ENCODE data around the gene TARS1.
A peak's percentile ranks its signal among the peaks of the same experiment; 100 is the strongest.

Gene TARS1

DNA sequence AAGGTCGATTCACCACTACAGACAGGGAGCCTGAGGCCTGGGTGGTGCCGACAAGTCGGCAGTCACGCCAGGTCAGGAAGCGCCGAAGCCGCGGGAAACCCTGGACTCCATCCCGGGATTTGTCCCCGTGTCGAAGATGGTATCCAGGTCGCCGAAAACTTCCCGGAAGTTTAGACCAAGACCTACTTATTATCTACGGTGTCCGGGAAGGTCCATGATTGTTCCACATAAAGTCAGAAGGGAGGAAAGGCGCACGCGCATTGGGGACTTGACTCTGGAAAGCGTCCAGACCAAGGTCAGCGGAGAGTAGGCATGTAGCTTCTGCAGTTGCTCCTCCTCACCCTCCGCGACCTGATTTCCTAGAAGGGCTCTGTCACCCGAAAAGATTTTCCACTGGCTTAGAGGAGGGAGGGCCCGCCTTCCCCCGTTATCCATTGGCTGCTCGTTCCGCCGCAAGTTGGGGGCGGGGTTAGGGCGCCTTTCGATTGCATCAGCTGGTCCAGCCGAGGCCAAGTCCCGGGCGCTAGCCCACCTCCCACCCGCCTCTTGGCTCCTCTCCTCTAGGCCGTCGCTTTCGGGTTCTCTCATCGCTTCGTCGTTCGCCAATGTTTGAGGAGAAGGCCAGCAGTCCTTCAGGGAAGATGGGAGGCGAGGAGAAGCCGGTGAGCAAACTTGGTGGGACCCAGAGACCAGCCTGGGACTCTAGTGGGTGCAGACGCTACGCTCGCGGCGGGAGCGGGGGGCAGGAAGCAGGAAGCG is at the start of gene TARS1:
TARS1 (plus strand) TSS at position 484 of the 759 bp plus-strand sequence; CDS start at position 606, 122 bp downstream.
- DNase-seq: peak; percentile 99 to 100 (median 100)

DNA sequence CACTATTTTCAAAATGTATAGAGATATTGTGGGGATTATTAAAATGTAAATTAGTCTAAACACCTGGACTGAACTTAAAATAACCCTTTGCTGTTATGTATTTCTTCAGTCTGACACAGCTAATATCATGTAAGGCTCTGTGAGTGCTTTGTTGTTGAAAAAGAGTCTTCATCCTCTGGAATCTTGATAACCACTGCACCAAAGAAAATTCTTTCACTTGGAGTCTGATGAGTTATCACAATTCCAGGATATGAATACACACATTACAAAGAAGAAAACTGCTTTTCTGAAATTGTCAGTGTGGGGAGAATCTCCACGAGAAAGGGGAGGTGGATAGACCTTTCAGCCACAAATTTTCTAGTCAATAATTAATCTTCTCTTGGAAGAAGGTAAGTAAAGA is 42.3 kb upstream of the TARS1 start:
- no peak for DNase-seq

DNA sequence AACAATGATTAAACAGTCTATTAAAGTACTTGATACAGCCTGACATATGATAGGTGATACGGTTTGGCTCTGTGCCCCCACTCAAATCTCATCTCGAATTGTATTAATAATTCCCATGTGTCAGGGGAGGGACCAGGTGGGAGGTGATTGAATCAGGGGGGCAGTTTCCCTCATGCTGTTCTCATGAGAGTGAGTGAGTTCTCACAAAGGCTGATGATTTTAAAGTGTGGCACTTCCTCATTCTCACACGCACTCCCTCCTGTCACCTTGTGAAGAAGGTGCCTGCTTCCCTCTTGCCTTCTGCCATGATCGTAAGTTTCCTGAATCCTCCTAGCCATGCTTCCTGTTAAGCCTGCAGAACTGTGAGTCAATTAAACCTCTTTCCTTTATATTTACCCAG is 40.1 kb upstream of the TARS1 start:
- no peak for DNase-seq

DNA sequence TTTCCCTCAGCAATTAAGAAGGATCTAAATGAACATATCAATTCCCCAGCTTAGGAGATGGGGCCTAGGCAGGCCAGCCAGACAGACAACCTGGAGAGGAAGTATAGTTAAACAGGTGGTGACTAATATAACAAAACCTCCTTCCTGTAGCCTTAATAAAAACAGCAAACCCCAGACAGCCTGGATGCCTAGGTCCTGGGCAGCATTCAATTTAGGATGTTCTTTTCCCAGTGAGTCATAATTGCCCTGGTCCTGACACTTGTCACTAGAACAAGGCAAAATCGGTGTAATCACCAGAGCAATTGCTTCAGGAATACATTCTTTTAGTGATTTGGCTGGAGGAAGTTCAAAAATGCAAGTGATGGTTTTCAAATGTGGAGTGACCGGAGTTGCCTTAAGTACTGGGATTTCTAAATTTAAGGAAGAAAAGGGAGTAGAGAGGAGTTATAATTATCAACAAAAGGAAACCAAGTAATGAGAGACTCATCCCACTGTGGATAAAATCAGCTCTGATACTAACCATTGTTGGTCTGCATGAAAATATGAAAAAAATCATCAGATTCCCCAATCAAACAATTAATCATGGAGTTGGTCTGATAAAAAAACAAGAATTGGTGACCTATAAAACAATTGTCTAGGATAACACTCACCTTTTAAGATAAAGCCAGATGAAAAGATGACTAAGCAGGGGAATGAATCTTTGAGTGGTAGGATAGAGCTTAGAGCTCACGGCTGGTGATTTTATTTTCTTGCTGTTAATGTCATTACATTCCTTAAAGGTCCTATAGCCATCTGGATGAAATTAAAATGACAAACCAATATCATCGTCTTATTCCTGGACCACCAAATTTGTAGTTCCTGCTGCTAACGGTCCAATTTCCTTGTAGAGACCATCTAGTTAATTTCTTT is 39.0 kb upstream of the TARS1 start:
- no peak for DNase-seq

DNA sequence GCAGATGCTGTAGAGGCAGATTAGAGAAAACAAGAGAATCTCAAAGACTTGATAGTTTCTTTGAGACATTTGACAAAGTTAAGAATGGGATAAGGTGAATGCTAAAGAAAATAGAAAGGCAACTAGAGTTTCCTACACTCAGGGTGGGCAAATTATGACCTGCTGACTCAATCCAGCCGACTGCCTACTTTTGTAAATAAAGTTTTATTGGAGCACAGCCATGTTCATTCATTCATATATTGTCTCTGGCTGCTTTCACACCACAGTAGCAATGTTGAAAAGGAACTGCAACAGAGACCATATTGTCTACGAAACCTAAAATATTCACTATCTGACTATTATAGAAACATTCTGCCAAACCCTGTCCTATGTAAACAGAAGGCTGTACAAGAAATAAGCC is 37.6 kb upstream of the TARS1 start:
- no peak for DNase-seq

DNA sequence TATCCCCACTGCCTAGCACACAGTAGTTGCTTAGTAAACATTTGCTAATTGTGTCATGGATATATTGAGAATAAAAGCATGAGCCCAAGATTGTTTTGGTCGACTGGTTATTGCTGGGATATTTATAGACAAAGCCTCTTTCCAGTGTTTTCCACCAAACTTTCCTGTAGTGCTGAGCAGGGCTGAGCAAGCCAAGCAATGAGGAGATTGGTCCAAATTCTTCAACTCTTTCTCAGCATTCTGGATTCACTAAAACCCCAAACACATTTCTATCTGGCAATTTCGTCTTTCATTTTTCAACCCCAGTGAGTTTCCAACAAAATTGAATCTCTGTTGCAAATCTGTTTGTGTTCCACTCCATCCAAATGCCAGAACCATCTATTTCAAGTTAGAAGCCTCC is 31.9 kb upstream of the TARS1 start:
- DNase-seq: no peak

DNA sequence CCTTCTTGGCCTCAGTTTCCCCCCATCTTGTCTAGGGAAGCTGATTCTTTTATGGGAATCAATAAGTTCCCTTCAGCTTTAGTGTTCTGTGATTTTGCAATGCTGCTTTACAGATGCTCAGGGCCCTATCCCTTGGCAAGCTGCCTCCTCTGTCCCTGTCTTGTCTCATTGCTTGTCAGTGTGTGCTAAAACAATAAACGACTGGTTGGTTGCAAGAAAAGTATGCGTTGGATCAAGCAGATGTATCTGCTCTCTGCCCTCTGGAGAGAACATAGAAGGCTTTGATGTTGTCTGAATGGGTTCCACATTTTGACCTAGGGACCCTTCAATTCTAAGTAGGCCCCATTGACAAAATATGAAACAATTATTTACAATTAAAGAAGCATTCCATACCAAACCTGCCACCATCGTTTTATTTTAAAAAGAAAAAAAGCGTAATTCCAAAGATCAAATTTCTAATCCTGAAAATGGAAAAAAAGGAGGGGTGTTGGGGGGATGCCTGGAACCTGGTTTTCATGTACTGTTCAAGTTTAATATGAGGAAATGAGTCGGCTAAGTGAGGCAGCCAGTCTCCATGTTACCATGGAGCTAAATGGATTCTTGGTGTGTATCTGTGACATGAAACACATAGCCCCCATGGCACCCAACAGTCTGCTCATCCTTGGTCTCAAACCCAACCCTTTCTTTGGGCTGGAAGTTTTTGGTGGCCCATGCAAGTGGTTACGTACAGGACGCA is 31.2 kb upstream of the TARS1 start:
- no peak for DNase-seq

DNA sequence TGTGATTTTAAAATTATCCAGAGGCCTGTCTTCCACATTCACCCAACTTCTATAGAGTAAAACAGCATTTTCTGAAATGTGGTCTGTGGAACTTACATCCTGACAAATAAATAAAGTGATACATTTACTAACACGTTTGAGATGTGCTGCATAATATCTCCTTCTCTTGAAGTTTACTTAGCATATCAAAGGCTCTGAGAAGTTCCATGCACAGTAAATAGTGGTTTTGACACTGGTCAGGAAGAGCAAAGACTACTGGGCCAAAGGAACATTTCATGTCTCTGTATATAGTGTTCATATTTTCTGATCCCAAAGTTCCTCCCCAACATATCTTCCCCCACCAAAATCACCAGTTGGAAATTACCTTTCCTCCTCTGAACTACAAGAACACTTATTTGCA is 30.5 kb upstream of the TARS1 start:
- no peak for DNase-seq

DNA sequence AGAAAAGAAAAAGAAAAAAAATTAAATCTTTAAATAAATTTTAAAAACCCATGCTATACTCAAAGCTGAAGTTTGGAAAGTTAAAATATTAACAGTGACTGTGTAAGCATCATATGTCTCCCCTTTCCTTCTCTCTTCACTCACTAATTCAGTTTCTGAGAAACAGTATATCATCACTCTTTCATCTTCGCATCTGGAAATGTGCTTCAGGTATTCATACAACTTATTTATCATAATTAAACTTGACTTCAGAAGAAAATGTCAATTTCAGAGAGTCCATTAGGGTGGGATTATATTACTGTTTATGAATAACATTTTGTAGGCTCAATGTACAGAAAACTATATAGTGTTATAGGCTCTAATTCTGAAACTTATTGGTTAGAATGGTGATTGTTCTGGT is 29.3 kb upstream of the TARS1 start:
- DNase-seq: no peak

DNA sequence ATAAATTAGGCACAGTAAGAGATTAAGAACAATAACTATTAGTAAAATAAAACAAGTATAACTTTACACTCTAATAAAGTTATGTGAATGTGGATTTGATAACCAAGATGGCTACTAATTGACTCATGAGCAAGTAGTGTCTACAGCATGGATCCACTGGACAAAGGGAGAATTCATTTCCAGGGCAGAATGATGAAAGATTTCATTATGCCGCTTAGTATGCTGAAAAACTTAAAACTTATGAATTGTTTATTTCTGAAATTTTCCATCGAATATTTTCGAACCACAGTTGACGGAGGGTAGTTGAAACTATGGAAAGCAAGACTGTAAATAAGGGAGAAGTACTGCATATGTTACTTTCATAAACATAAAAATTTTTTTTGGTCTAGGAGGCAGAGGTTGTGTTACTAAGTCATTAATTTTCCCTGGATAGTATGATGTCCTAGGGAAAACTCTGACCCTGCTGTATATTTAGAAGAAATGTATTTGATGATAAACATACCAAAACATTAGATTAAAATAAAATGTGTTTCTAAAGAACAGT is 24.9 kb upstream of the TARS1 start:
- DNase-seq: no peak

DNA sequence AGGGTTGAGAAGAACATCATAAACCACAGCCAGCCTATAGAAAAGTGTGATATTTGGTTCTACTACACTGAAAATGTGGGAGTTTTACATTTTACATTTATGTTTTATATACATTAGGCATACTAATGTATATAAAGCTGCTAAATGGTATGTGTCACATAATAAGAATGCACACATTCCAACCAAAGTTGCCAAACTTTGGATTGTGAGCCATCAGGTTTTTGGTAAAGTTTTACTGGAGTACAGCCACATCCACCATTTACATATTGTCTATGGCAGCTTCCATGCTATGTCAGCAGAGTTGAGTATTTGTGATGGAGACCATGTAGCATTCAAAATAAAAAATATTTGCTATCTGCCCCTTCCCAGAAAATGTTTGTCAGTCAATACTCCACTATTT is 23.1 kb upstream of the TARS1 start:
- DNase-seq: no peak

DNA sequence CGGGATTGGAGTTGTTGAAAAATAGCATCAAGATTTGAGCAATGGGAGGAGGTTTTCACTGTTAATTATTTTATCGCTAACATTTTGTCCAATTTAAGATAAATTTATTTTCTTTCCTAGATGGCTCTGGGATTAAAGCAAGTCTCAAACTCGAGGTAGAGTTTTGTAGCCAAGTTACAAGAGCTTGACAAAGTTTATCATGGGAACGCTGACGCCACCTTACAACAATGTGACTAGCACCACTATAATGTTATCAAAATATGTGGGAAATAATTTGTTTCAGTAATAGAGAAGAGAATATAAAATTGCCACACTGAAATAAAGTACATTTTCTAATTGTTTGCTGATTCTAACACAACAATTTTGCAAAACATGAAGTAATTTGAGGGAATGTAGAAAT is 19.8 kb upstream of the TARS1 start:
- DNase-seq: no peak

DNA sequence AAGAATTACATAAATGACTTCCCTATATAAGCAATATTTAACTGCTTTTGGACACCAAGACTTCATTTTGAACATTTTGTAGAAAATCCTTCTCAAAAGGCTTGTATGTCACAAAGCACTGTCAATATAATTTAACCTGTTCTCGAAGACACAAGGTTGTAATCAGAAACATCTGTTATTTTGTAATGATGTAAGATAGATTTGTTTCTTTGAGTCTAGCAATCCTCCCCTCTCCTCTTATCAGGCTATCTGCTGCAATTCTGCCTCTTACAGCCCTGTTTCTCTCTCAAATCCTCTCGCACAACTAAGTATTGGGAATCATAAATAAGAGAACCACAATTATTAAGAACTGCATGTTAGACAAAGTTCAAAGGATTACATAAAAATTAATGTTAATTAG is 18.6 kb upstream of the TARS1 start:
- DNase-seq: no peak

DNA sequence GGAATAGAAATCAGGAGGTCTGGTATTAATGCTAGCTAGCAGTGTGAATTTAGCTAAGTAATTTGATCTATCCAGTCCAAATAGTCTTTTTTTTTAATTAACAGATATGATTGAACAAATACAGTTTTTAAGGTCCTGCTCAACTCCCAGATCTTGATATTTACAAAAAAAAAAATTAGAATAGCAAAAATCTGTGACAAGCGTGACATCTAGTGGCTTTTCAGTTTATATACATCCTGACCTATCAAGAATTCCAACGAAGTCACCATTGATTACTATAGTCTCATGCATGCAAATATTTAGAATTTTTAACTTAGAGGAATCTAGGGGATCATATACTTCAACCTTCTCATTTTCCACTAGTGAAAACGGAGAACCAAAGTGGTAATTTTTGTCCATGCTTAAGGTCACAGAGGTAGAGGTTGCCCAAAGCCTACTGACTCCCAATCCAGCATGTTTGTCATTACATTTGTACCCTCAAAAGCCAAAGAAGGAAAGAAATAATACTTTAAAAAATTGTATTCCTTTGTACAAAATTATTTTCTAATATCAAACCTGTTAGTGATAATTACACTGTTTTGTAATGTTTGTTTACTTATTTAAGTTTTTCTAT is 17.6 kb upstream of the TARS1 start:
- DNase-seq: peak; percentile 11 to 56 (median 32)

DNA sequence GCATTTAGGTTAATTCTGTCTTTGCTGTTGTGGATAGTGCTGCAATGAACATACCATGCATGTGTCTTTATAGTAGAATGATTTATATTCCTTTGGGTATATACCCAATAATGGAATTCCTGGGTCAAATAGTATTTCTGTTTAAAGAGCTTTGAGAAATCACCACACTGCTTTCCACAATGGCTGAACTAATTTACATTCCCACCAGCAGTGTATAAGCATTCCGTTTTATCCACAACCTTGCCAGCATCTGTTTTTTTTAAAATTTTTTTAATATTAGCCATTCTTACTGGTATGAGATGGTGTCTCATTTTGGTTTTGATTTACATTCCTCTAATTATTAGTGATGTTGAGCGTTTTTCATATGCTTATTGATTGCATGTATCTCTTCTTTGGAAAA is 15.5 kb upstream of the TARS1 start:
- no peak for DNase-seq

DNA sequence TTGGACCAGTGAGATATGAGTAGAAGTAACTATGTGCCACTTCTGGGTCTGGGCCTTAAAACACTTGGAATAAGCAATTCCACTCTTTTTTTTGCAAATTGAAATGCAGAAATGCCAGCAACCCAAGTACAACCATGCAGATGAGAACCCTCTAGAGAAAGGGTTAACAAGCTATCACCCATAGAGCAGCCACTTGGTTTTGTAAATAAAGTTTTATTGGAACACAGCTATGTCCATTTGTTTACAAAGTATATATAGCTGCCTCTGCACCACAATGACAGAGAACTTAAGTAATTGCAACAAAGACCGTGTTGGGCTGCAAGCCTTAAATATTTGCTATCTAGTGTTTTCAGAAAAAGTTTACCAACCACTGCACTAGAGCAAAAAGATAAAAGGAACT is 9.8 kb upstream of the TARS1 start:
- no peak for DNase-seq

DNA sequence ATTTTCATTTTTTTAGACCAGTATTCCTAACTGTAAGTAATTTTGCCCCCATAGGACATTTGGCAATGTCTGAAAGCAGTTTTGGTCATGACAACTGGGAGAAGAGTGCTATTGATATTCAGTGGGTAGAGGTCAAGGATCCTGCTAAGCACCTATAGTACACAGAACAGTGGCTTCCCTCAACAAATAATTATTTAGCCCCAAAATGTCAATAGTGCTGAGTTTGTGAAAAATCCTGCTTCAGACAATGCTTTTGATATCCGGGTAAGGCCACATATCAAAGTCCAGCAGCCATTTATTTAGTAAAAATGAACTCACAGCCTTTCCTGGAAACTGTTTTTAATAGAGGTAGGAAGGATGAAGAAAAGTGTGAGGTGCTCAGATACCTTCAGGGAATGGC is 8.1 kb upstream of the TARS1 start:
- no peak for DNase-seq

DNA sequence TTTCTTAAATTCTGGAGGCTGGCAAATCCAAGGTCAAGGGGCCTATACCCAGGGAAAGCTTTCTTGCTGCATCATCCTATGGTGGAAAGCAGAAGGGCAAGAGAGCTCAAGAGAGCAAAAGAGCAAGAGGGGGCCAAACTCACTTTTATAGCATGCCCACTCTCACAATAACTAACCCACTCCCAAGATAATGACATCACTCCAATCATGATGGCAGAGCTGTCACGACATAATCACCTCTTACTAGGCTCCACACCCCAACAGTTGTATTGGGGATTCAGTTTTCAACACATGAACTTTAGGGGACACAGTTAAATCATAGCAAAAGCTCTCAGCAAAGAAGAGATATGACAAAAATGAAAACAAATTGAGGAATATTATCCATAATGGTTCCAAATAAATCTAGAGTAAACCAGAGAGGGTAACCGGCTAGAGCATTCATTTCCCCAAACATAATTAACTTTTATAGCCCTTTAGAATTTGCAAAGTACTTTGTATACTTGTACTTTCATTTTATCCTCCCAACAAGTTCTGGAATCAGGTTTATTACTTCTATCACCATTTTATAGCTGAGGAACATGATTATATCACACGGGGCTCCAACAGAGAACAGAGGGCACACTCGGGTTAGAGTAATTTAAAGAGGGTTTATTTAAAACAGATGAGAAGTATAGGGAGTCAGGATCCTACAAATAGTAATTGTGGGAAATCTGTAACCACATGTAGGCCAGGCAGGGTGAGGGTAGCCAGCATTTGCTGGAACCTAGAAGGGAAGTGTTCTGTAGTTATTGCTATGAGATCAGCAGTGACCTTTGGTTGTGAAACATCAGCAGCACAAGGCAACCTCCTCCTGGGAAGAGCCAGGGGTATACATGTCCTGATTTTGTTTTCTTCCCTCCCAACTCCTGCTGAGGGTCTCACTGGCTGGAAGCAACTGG is 7.2 kb upstream of the TARS1 start:
- peak; percentile 41 to 57 (median 57) for DNase-seq

DNA sequence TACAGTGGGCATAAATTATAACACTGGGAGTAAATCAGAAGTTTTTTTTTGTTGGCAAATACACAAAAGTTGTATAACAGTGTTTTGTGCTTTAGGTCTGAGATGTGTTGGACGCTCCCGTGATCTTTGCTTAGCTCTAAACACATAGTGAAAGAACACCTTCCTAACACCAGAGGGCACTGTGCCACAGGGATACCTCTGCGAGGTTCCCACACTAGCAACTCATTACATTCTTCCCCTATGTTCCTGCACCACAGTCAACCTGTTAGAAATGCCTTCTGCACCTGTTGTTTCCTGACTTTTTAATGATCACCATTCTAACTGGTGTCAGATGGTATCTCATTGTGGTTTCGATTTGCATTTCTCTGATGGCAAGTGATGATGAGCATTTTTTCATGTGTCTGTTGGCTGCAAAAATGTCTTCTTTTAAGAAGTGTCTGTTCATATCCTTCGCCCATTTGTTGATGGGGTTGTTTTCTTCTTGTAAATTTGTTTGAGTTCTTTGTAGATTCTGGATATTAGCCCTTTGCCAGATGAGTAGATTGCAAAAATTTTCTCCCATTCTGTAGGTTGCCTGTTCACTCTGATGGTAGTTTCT is 4.8 kb upstream of the TARS1 start:
- DNase-seq: peak; percentile 79 to 87 (median 85)

DNA sequence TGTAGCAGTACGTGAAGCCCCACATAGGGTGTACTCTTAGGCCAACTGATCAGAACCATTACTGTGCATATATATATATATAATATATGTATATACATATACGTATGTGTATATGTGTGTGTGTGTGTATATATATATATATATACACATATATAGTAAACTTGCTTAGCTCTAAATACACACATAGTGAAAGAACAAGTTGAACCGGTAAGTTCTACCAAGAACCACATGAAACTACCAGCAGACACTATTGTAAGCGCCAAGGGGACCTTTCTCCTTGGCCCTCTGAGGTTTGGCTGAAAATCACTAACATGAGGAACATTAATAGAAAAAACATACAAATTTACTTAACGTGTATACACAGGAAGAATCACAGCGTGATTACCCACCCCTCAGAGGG is 1.8 kb upstream of the TARS1 start:
- no peak for DNase-seq

DNA sequence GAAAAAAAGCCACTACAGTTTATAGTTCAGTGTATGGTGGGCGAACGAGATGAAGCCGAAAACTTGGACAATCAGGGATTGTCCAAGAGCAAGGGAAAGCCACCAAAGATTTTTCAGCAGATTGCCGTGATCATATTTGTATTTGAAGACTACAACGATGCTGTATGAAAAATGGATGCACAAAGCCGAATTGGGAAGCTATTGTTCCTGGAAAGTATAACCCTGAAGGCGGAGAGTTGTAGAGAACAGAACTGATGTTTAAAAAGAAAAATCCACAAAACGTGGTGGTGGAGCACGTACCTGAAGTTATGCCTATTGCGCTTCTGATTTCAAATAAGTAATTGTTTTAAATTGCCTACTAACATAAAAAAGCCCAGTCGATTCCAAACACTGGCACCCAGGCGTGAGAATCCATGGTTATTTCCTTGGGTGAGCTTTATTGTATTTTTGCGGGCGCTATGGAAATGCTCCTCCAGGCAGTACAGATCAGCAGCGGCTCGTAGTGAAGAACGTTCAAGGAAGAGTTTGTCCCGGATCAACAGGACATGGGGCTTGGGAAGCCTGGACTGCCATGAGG is 772 bp upstream of the TARS1 start:
- DNase-seq: peak in 2 of 3 donors; percentile 10 to 14

Data from suppressor macrophage treated with lipopolysaccharide for 1 hour (primary cell).